IgD-negative memory B cell (primary cell): ENCODE results near the gene OR4E2. TPM values are rescaled to one million over a fixed set of nuclear protein-coding genes. Genes with fewer than 3 reads are reported as not detected.
"Not testable (repeated sequence)": the region's sequence is repeated elsewhere in the genome, so short reads cannot be mapped to it uniquely, and the experiment has no call there.

Source experiments
- H3K27ac Mint-ChIP-seq, 3 donors: one replicate each; pipeline ENCODE4 v1.8.0; 2020 to 2022; ENCODE audit warnings: mild to moderate bottlenecking in 3 of 3, mixed read lengths in 3 of 3, moderate library complexity in 1 of 3
- H3K27me3 Mint-ChIP-seq: one replicate; pipeline ENCODE4 v1.8.0; 2021; ENCODE audit warnings: mixed read lengths
- H3K36me3 Mint-ChIP-seq: one replicate; pipeline ENCODE4 v1.8.0; 2020; ENCODE audit warnings: mild to moderate bottlenecking, mixed read lengths
- H3K4me1 Mint-ChIP-seq, 3 donors: one replicate each; pipeline ENCODE4 v1.8.0; 2020 to 2022; ENCODE audit warnings: mixed read lengths in 3 of 3, mild to moderate bottlenecking in 1 of 3
- H3K4me3 Mint-ChIP-seq, 4 donors: one replicate each; pipeline ENCODE4 v1.8.0; 2020 to 2022; ENCODE audit warnings: mild to moderate bottlenecking in 4 of 4, mixed read lengths in 4 of 4, moderate library complexity in 3 of 4
- H3K9me3 Mint-ChIP-seq, 3 donors: one replicate each; pipeline ENCODE4 v1.8.0; 2020 to 2021; ENCODE audit warnings: mixed read lengths in 3 of 3, mild to moderate bottlenecking in 1 of 3
- polyA plus RNA-seq: library from polyadenylated mRNA; unstranded; fragments of 300-500 nt; fragmentation: Illumina TruSeq; gene quantifications from one replicate; pipeline ENCODE4 v1.2.3, GENCODE V29; 2021

Gene OR4E2
- polyA plus RNA-seq, 1 donor from 2014 or later: not detected

DNA sequence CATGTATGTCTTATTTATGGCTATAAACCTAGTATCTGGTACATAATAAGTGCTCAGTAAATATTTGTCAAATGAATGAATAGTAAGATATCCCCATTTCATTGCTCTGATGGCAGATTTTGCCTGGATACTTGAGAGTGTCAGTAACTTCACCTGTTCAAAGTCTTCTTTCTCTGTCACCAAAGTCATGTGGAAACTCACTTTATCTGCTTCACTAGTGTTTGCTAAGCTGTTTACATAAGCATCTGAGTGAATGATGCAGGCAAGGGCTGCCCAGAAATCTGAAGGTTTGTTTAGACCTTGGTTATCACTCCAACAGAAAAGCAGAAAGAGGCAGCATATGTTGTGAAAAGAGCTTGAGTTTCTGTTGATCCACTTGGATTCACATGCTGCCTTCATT, 15.6 kb downstream of the OR4E2 start:
- Mint-ChIP-seq H3K36me3 (no peaks in the 10 kb centered on the region), H3K27ac (no peak overlapping the region), H3K9me3 (peaks cover 0 to 4% (median 1%) of the 10 kb centered on the region in 3 donors), H3K4me3 (no peak overlapping the region), H3K27me3 (peaks cover 1% of the 10 kb centered on the region), H3K4me1 (peaks cover 0 to 3% (median 0%) of the 10 kb centered on the region in 3 donors)

DNA sequence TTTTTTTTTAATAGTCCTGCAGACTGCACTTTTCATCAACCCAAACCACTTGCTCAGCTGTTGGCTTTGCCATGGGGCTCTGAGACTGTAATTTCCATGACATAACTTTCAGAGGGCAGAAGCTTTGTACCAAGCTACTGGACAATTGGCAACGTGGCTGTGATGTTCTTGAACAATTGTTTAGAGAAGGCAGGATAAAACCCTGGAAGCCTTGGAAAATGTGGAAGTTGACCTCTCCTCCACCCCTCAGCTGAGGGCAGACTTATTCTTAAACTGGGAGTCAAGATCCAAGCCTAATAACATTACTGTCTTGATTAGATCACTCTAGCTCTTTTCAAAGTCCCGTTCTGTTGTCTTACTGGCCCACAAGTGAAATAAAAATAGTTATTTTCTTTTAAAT, 17.7 kb downstream of the OR4E2 start:
- no peak overlapping the region for H3K4me3 Mint-ChIP-seq
- H3K27ac Mint-ChIP-seq: no peak overlapping the region
- peaks cover 0 to 3% (median 0%) of the 10 kb centered on the region in 3 donors for H3K4me1 Mint-ChIP-seq
- H3K27me3 Mint-ChIP-seq: peaks cover 1% of the 10 kb centered on the region
- peaks cover 0 to 12% (median 3%) of the 10 kb centered on the region in 3 donors for H3K9me3 Mint-ChIP-seq
- H3K36me3 Mint-ChIP-seq: no peaks in the 10 kb centered on the region

DNA sequence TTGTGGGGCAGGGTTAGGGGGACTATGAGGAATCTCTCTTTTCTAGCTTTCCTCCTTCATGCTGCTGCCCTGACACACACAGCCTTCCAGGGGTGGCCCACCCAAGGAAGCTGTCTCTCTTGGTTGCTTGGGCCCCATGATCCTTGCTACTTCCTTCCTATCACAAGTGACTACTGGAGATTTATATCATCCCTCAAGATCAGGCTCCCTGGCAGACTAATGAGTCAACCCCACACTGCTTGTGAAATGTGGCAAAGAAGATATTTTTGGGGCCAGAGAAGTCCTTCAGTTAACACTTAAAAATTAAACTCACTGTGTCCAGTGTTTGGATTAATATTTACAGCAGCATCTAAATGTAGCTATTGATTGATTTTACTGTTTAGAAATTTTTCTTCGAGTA, 18.5 kb downstream of the OR4E2 start:
- Mint-ChIP-seq H3K4me1 (peaks cover 0 to 3% (median 0%) of the 10 kb centered on the region in 3 donors), H3K4me3 (no peak overlapping the region), H3K36me3 (peaks cover 1% of the 10 kb centered on the region), H3K27me3 (peaks cover 1% of the 10 kb centered on the region), H3K9me3 (peaks cover 0 to 13% (median 3%) of the 10 kb centered on the region in 3 donors), H3K27ac (no peak overlapping the region)

DNA sequence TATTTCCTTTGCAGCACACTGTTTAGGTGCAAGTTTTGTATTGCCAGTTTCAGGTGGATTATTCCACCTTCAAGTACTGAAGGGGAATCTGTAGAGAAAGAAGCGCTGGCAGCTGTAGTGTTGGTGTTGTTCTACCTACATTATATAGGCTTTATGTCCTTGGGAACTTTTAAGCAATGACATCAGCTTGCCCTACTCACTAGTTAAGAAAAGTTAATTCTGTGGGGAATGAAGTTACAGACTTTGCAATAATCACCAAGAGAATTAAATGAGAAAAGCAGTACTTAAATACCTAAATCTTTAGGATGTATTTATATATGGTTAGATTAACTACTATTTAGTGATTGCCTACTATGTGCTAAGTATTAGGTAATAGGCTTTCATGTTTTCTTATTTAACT, 20.1 kb downstream of the OR4E2 start, which contains the start of gene OR4E1:
Gene OR4E1 (minus strand): TSS at position 101 of the 400 bp plus-strand sequence. CDS start 2,883 bp downstream, outside the sequence.
- Mint-ChIP-seq H3K9me3 (peaks cover 0 to 16% (median 3%) of the 10 kb centered on the region in 3 donors), H3K27ac (no peak within 1 kb of the TSS), H3K4me1 (peaks cover 0 to 3% (median 0%) of the 10 kb centered on the region in 3 donors), H3K4me3 (no peak within 1 kb of the TSS), H3K36me3 (peaks cover 1% of the 10 kb centered on the region), H3K27me3 (peaks cover 4% of the 10 kb centered on the region)

DNA sequence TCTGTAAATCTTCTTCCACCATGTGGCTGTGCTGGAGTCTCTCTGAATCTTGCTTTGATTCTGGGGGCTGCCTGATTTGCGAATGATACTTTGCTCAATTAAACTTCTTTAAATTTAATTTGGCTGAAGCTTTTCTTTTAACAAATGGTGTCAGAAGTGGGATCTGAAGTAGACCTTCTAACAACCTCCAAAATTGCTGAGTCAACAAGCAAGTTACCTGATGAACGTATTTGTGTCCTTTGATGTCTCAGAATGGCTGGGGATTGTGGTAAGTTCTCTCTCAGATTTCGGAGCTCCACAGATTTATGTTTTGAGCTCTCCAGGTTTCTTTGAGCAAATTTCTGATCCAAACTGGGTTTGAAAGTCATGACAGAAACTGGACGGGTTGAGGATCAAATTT, 21.9 kb downstream of the OR4E2 start:
- Mint-ChIP-seq H3K36me3 (peaks cover 1% of the 10 kb centered on the region), H3K4me1 (peaks cover 0 to 3% (median 0%) of the 10 kb centered on the region in 3 donors), H3K9me3 (peaks cover 0 to 16% (median 3%) of the 10 kb centered on the region in 3 donors), H3K4me3 (no peak overlapping the region), H3K27ac (no peak overlapping the region), H3K27me3 (peaks cover 3% of the 10 kb centered on the region)

DNA sequence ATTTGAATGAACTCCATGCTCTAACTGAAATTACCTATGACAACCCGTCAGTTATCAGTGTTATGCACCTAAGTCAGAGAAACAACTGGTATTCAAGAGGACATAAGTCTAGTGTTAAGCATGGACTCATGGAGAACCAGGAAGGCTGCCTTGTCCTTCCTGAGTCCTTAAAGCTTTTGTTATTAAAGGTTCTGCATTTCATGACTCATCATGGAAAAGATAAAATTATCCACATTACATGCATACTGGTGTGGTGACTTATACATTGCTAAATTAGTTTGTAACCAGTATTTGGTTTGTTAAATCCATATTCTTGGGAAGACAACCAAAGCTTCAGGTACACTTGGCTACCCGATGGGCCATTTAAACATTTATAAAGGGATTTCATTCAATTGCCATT, 26.4 kb downstream of the OR4E2 start:
- peaks cover 0 to 11% (median 3%) of the 10 kb centered on the region in 3 donors for H3K9me3 Mint-ChIP-seq
- no peak overlapping the region for H3K4me3 Mint-ChIP-seq
- H3K4me1 Mint-ChIP-seq: no peaks in the 10 kb centered on the region
- H3K27me3 Mint-ChIP-seq: peaks cover 3% of the 10 kb centered on the region
- H3K27ac Mint-ChIP-seq: no peak overlapping the region
- peaks cover 1% of the 10 kb centered on the region for H3K36me3 Mint-ChIP-seq

DNA sequence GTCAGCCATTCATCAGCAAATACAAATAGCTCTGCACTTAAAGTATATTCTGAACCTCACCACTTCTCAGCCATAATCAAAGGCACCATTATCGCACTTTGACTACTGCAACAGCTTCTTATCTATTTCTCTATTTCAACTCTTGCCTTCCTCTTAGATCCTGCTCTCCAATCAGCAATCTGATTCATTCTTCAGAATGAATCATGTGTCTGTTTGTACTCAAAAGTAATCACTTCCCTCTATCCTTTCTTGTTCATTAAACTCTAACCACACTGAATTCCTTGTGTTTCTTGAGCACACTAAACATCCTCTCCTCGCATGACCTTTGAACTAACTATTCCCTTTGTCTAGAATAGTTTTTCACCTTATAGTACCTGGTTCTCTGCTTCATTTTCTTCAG, 32.8 kb downstream of the OR4E2 start:
- Mint-ChIP-seq H3K4me1 (no peaks in the 10 kb centered on the region), H3K27me3 (peaks cover 6% of the 10 kb centered on the region), H3K27ac (no peak overlapping the region), H3K4me3 (no peak overlapping the region), H3K9me3 (peaks cover 0 to 4% (median 3%) of the 10 kb centered on the region in 3 donors), H3K36me3 (no peaks in the 10 kb centered on the region)

DNA sequence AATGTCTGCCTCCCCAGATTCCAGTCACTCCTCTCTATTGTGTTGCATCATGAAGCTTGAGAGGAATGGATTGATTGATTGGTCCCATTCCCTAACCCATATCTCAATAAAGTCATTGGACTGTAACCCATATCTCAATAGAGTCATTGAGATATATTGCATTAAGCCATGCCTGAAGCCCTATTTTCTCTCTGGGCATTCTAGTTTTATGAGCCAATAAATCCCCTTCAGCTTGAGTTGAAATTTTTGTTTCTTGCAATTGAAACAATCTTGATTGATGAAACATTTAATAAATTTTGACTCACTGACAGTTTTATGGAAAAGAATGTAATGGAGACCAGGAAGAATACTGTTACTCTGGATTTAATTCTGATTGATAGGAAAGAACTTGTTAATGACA, 40.8 kb downstream of the OR4E2 start:
- H3K9me3 Mint-ChIP-seq: peaks cover 0 to 4% (median 4%) of the 10 kb centered on the region in 3 donors
- no peak overlapping the region for H3K4me3 Mint-ChIP-seq
- H3K36me3 Mint-ChIP-seq: no peaks in the 10 kb centered on the region
- H3K27me3 Mint-ChIP-seq: peaks cover 13% of the 10 kb centered on the region
- H3K4me1 Mint-ChIP-seq: peaks cover 0 to 2% (median 0%) of the 10 kb centered on the region in 3 donors
- no peak overlapping the region for H3K27ac Mint-ChIP-seq

DNA sequence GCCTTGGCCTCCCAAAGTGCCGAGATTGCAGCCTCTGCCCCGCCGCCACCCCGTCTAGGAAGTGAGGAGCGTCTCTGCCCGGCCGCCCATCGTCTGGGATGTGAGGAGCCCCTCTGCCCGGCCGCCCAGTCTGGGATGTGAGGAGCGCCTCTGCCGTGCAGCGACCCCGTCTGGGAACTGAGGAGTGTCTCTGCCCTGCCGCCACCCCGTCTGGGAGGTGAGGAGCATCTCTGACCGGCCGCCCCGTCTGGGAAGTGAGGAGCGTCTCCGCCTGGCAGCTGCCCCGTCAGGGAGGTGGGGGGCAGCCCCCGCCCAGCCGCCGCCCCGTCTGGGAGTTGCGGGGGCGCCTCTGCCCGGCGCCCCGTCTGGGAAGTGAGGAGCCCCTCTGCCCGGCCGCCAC, 44.0 kb downstream of the OR4E2 start:
- H3K27me3 Mint-ChIP-seq: peaks cover 18% of the 10 kb centered on the region
- H3K4me3 Mint-ChIP-seq: not testable (repeated sequence)

DNA sequence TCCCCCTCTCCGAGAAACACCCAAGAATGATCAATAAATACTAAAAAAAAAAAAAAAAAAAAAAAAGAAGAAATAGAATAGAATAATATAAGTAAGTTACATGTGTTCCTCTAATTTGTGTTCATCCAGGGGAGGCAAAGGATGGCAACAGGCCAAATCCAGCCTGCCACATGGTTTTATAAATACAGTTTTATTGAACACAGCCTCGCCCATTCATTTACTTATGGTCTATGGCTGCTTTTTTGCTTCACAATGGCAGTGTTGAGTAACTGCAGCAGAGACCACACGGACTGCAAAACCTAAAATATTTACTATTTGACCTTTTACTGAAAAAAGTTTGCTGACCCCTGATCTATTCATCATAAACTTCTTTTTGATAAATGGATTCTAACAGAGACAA, 44.9 kb downstream of the OR4E2 start:
- not testable (repeated sequence) for H3K36me3 Mint-ChIP-seq, H3K9me3 Mint-ChIP-seq, H3K27ac Mint-ChIP-seq, H3K4me1 Mint-ChIP-seq, H3K4me3 Mint-ChIP-seq
- peaks cover 16% of the 10 kb centered on the region for H3K27me3 Mint-ChIP-seq

More for the DNA sequence above, 44.0 kb downstream of the OR4E2 start:
- H3K27ac Mint-ChIP-seq, H3K36me3 Mint-ChIP-seq, H3K9me3 Mint-ChIP-seq, H3K4me1 Mint-ChIP-seq: not testable (repeated sequence)

DNA sequence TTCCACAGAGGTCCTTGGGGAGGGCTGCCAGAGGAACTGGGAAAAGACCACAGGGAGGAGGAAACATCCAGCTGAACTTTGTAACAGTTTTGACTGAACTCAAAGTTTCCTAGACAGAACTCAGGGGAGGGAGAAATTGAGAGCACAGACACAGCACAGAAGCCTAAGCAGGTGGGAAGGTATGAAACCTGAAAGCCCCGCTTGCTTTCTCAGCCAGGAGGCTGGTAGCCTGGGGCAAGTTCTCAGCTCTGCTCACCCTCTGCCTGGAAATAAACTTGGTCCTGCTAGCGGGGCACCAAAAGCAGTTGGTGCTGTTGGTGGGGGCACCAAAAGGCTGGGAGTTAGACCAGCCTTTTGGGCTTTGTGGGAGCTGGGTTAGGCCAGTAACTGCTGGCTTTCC, 45.9 kb downstream of the OR4E2 start:
- H3K27ac Mint-ChIP-seq: no peak overlapping the region
- no peak overlapping the region for H3K4me3 Mint-ChIP-seq
- H3K9me3 Mint-ChIP-seq: peaks cover 0 to 11% (median 4%) of the 10 kb centered on the region in 3 donors
- peaks cover 0 to 5% (median 2%) of the 10 kb centered on the region in 3 donors for H3K4me1 Mint-ChIP-seq
- no peaks in the 10 kb centered on the region for H3K36me3 Mint-ChIP-seq
- H3K27me3 Mint-ChIP-seq: peaks cover 14% of the 10 kb centered on the region

DNA sequence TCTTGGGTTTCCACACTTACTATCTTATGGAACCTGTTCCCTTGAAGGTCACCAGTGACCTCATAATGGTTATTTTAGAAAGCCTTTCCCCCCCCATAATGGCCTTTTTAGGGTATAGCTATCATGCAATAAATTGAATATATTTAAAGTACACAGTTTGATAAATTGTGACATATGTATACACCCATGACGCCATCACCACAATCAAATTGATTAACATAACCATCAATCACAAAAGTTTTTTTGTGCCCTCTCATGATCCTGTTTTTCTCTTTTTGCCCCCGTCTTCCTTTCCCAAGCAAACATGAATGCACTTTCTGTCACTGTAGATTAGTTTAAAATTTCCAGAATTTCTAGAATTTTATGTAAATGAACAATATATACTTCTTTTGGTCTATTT, 48.7 kb downstream of the OR4E2 start:
- H3K36me3 Mint-ChIP-seq: no peaks in the 10 kb centered on the region
- H3K27me3 Mint-ChIP-seq: peaks cover 14% of the 10 kb centered on the region
- no peak overlapping the region for H3K27ac Mint-ChIP-seq
- H3K9me3 Mint-ChIP-seq: peaks cover 2 to 7% (median 5%) of the 10 kb centered on the region in 3 donors
- H3K4me3 Mint-ChIP-seq: no peak overlapping the region
- peaks cover 0 to 5% (median 2%) of the 10 kb centered on the region in 3 donors for H3K4me1 Mint-ChIP-seq

DNA sequence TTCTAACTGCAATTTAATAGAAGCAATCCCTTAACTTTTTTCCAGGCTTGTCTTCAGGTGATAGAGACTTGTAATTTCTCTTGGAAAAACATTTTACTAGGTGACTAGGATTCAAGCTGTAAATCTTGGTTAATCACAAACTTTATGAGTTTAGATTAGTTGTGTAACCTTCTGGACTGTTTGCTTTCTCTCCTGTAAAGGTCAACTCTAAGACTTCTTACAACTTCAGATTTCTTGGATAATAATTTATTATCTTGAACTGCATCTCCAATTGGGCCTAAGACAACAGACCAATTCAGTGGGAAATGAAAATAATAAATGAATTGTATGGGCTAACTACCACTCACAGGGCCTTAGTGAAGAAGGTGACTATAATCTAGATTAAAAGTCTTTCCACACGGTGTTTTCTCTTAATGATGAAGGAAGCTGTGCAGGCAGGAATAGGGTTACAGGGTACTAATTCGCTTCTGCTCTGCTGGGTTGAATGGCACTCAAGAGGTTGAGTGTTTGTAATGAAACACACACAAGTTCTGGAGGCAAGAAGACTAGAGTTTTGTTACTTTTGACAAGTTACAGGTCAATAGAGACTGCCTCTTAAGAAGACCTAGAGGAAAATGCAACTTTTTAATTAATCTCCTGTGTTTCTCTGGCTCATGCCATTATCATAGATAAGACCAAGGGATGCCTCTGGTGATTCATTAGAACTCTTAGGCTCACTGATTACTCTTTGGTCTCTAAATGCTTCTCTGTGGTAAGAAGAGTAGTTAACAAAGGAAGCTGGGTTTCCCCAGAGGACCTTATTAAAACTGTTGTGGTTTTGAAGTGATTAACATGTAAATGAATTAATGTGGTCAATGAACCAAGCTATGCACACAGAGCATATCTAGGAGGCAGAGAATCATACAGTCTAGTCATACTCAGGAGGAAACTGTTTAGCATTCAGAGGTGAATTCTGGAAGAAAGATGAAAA, 50.0 kb downstream of the OR4E2 start:
- Mint-ChIP-seq H3K27ac (no peak overlapping the region), H3K9me3 (peaks cover 5 to 7% (median 7%) of the 10 kb centered on the region in 3 donors), H3K36me3 (peaks cover 1% of the 10 kb centered on the region), H3K27me3 (peaks cover 20% of the 10 kb centered on the region), H3K4me3 (no peak overlapping the region), H3K4me1 (peaks cover 0 to 5% (median 2%) of the 10 kb centered on the region in 3 donors)

DNA sequence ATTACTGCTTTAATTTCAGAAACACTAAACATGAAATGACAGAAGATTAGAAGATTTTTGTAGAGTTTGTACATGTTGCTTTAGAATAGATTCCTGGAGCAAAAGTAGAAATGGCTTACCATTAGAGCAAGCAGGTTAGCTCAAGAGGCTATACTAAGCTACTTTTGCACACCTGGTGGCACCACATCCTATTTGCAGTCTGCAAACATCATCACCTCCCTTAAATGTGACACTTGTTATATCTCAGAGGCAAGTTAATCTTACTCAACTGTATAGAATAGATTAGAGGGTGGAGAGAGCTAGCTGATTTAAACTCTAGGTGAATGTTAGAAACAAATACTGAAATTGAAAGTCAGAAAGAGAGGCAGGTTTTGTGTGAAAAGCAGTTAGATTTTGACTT, 50.7 kb downstream of the OR4E2 start:
- H3K27me3 Mint-ChIP-seq: peaks cover 22% of the 10 kb centered on the region
- no peak overlapping the region for H3K4me3 Mint-ChIP-seq
- no peak overlapping the region for H3K27ac Mint-ChIP-seq
- H3K36me3 Mint-ChIP-seq: peaks cover 1% of the 10 kb centered on the region
- peaks cover 0 to 5% (median 0%) of the 10 kb centered on the region in 3 donors for H3K4me1 Mint-ChIP-seq
- H3K9me3 Mint-ChIP-seq: peaks cover 5 to 12% (median 7%) of the 10 kb centered on the region in 3 donors

DNA sequence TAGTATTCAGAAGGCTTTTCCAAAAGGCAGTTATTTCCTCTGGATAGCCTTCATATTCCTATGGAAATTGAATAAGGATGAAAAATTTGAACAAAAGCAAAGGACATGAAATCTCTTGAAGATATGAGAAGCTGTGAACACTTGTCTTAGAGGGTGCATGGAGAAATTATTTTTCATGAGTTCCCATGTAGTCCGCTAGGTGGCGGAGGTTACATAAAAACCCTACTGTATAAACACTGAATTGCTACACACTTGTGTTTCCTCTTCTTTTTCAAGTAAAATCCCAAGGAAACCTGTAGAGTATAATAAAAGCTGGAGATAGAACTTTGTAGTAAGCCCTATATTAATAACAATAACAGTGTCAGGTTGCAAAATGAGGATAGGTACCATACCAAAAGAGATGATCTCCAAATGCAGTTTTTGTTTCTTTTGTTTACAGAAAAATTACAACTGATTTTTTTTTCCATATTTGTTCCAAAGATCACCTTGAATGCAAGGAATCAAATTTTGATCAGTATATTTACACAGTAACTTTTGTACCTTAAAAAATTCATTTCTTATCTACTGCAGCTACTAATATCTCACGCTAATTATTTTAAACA, 57.8 kb downstream of the OR4E2 start:
- H3K36me3 Mint-ChIP-seq: peaks cover 1% of the 10 kb centered on the region
- H3K27me3 Mint-ChIP-seq: peaks cover 18% of the 10 kb centered on the region
- H3K9me3 Mint-ChIP-seq: peaks cover 2 to 6% (median 4%) of the 10 kb centered on the region in 3 donors
- peaks cover 0 to 2% (median 0%) of the 10 kb centered on the region in 3 donors for H3K4me1 Mint-ChIP-seq
- H3K4me3 Mint-ChIP-seq: no peak overlapping the region
- H3K27ac Mint-ChIP-seq: no peak overlapping the region
